Measurements from ENCODE around the gene LMAN2. TPM values are rescaled to one million over a fixed set of nuclear protein-coding genes. Genes with fewer than 3 reads are reported as not detected.

LMAN2 gene
- total RNA-seq, 1 donor: 115 TPM

DNA sequence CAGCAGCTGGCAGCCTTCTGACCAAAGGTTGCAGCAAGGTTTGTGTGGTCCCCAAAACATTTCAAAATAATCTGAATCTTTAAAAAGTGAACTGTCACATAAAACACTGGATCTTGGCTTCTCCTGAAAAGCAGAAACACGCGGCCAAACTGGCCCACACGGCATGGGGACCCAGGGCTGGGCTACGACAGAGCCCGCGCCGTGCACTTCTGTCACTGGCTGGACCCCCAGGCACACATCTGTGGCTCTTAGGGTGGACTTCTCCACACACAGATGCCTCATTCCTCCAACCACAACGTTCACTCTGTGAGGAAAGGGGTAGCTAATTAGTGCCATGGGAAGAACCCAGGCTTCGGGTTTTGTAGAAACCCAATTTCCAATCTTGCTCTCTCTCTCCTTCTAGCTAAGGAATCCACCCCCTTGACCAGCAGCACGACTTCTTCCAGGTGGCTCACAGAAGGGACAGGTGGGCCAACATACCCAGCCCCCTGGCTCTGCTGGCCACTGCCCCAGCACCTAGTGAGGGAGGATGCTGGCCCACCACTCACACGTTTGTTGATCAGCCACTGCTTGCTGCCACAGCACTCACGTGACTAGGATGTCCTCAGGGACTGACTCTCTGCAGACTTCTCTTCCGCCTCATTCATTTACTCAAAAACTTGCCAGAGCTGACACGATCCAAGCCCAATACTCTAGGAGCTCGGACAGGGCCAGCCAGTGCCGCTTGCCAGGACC lies 17.9 kb downstream of the LMAN2 start:
- Histone ChIP-seq H3K4me1 (ENCODE audit: insufficient read depth, low read length) (peaks cover 25% of the 10 kb centered on the region), H3K4me3 (ENCODE audit: low read length) (no peak overlapping the region), H3K27me3 (ENCODE audit: insufficient read depth, low read length) (no peaks in the 10 kb centered on the region), H3K9me3 (ENCODE audit: low read depth, low read length) (no peaks in the 10 kb centered on the region)

DNA sequence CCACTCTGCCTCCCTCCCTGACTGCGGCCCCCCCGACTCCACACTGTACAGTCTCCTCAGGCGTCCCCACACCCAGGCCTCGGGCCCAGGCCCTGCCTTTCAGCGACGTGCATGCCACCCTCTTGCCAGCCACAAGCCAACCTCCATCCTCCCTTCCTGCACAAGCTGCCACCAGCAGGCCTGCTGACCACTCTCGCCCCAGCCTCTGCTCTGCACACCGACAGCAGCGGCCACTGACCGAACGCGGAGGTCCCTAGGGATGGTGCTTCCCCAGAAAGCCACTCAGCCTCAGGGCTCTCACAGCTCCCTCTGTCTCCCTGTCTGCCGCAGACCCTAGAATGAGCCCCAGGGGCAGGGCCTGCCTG lies 18.6 kb downstream of the LMAN2 start:
- Histone ChIP-seq H3K9me3 (ENCODE audit: low read depth, low read length) (no peaks in the 10 kb centered on the region), H3K27me3 (ENCODE audit: insufficient read depth, low read length) (no peaks in the 10 kb centered on the region), H3K4me3 (ENCODE audit: low read length) (no peak overlapping the region), H3K4me1 (ENCODE audit: insufficient read depth, low read length) (peaks cover 21% of the 10 kb centered on the region)

GRCh38 chr5:177332031-177332895 lies 19.2 kb downstream of the LMAN2 start:
- Histone ChIP-seq H3K4me1 (ENCODE audit: insufficient read depth, low read length) (peaks cover 21% of the 10 kb centered on the region), H3K9me3 (ENCODE audit: low read depth, low read length) (no peaks in the 10 kb centered on the region), H3K4me3 (ENCODE audit: low read length) (no peak overlapping the region), H3K27me3 (ENCODE audit: insufficient read depth, low read length) (no peaks in the 10 kb centered on the region)

DNA sequence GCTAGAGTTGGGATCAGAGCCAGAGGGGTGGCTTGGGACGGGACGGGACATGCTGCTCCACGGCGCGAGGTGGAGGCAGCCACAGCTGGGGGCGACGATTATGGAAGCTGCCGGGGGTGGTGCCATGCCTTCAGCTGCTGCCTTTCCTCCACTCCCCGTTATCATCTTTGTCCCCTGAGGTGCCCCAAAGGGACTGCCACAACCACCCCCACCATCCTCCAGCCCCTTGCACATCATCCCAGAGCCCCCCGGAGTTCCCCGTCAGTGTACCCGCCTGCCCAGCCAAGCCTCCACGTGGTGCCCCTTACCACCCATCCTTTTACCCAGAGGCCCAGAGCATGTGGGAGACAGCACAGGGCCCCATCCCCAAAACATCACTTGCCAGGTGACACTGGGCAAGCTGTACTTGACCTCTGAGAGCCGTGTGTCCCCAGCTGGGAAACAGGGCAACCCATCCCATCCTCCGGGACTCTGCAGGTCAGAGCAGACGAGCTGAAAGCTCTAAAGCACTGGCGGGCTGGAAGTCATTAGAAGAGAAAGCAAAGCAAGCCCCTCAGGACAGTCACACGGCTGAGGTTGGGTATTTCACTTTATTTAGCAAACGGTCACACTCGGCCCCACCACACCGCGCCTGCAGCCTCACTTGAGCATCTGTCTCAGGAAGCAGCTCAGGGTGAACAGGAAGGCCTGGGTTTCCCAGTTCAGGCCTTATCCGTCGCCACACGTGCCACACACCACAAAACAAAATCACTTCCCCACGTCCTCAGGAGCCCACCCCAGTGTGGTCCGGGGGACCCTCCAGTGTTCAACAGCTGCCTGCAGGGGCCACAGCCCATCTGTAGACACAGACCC lies 20.3 kb downstream of the LMAN2 start:
- Histone ChIP-seq H3K27me3 (ENCODE audit: insufficient read depth, low read length) (no peaks in the 10 kb centered on the region), H3K9me3 (ENCODE audit: low read depth, low read length) (no peaks in the 10 kb centered on the region), H3K4me1 (ENCODE audit: insufficient read depth, low read length) (peaks cover 21% of the 10 kb centered on the region), H3K4me3 (ENCODE audit: low read length) (no peak overlapping the region)

GRCh38 chr5:177329883-177330282 lies 21.6 kb downstream of the LMAN2 start:
- H3K9me3 ChIP-seq (ENCODE audit: low read depth, low read length): no peaks in the 10 kb centered on the region
- H3K4me3 ChIP-seq (ENCODE audit: low read length): no peak overlapping the region
- peaks cover 21% of the 10 kb centered on the region for H3K4me1 ChIP-seq (ENCODE audit: insufficient read depth, low read length)
- H3K27me3 ChIP-seq (ENCODE audit: insufficient read depth, low read length): no peaks in the 10 kb centered on the region

DNA sequence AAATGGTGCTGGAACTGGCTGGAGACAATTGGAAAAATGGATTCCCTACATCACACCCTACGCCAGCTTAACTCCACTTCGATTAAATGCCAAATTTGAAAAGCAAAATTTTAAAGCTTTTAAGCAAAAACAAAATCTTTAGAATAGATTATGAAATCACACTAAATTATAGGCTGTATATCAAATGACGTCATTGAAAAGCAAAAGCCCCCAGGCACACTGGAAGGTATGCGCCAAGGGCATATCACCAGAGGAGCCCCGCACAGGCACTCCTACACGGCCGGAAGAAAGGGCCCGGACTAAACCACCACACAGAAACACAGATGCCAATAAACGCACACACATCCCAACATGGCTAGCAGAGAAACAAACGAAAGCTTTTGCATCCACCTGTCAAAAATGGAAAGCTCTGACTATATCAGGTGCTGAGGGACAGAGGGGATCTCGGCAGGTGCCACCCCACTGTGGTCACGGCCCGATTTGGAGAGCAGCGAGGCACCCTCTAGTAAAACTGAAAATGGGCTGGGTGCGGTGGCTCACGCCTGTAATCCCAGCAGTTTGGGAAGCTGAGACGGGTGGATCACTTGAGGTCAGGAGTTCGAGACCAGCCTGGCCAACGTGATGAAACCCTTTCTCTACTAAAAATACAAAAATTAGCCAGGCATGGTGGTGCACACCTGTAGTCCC lies 22.8 kb downstream of the LMAN2 start:
- Histone ChIP-seq H3K27me3 (ENCODE audit: insufficient read depth, low read length) (no peaks in the 10 kb centered on the region), H3K9me3 (ENCODE audit: low read depth, low read length) (no peaks in the 10 kb centered on the region), H3K4me1 (ENCODE audit: insufficient read depth, low read length) (peaks cover 28% of the 10 kb centered on the region), H3K4me3 (ENCODE audit: low read length) (no peak overlapping the region)

- Histone ChIP-seq H3K27me3 (ENCODE audit: insufficient read depth, low read length) (no peaks in the 10 kb centered on the region), H3K9me3 (ENCODE audit: low read depth, low read length) (no peaks in the 10 kb centered on the region), H3K4me1 (ENCODE audit: insufficient read depth, low read length) (peaks cover 28% of the 10 kb centered on the region), H3K4me3 (ENCODE audit: low read length) (no peak overlapping the region)
Measured at GRCh38 chr5:177327539-177328522, 23.6 kb downstream of the LMAN2 start.

DNA sequence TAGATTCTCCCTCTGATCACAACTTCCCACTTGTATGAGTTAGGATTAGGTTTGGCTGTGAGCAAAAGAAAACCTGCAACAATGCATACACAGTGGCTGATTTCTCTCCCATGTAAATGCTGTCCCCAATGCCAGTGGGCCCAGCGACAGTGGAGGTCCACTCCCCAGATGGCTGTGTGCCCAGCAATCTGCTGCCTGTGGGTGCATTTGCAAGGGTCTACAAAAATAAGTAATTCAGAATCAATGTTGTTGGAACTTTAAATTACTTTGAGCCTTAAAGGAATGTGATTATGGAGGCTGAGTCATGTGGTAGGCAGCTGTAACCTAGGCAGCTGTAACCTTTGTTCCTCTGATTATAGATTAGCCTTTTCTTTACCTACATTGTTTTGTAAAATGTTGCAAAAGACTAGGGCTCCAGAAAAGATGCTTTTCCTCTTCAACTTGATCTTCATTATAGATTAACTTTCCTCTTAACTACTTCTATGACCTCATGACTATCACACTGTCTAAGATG lies 25.5 kb downstream of the LMAN2 start:
- Histone ChIP-seq H3K27me3 (ENCODE audit: insufficient read depth, low read length) (no peaks in the 10 kb centered on the region), H3K4me3 (ENCODE audit: low read length) (no peak overlapping the region), H3K9me3 (ENCODE audit: low read depth, low read length) (no peaks in the 10 kb centered on the region), H3K4me1 (ENCODE audit: insufficient read depth, low read length) (peaks cover 15% of the 10 kb centered on the region)

DNA sequence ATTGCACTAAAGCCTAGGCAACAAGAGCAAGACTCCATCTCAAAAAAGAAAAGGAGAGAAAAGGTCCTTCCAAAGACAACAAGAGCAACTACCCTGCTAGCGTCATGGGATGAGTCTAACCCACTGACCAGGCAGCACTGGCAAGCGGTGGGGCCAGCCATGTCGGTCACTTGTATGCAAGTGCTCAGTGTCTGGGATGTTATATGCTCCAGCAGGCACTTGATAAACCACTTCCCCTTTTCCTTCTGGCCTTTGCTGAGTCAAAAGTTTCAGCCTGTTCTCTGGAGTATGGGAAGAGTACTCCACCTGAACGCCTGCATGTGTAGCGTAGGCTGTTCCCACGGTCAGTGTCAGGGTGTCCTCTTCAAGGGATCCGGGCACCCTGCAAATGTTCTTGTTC lies 30.6 kb downstream of the LMAN2 start:
- H3K4me1 ChIP-seq (ENCODE audit: insufficient read depth, low read length): peaks cover 34% of the 10 kb centered on the region
- H3K9me3 ChIP-seq (ENCODE audit: low read depth, low read length): no peaks in the 10 kb centered on the region
- H3K4me3 ChIP-seq (ENCODE audit: low read length): no peak overlapping the region
- H3K27me3 ChIP-seq (ENCODE audit: insufficient read depth, low read length): no peaks in the 10 kb centered on the region

GRCh38 chr5:177319913-177320588 lies 31.4 kb downstream of the LMAN2 start:
- Histone ChIP-seq H3K27me3 (ENCODE audit: insufficient read depth, low read length) (no peaks in the 10 kb centered on the region), H3K4me3 (ENCODE audit: low read length) (no peak overlapping the region), H3K9me3 (ENCODE audit: low read depth, low read length) (no peaks in the 10 kb centered on the region), H3K4me1 (ENCODE audit: insufficient read depth, low read length) (peaks cover 34% of the 10 kb centered on the region)

- no peaks in the 10 kb centered on the region for H3K9me3 ChIP-seq (ENCODE audit: low read depth, low read length)
- no peaks in the 10 kb centered on the region for H3K27me3 ChIP-seq (ENCODE audit: insufficient read depth, low read length)
- peaks cover 35% of the 10 kb centered on the region for H3K4me1 ChIP-seq (ENCODE audit: insufficient read depth, low read length)
- no peak overlapping the region for H3K4me3 ChIP-seq (ENCODE audit: low read length)
Measured at GRCh38 chr5:177317959-177318377, 33.5 kb downstream of the LMAN2 start.

DNA sequence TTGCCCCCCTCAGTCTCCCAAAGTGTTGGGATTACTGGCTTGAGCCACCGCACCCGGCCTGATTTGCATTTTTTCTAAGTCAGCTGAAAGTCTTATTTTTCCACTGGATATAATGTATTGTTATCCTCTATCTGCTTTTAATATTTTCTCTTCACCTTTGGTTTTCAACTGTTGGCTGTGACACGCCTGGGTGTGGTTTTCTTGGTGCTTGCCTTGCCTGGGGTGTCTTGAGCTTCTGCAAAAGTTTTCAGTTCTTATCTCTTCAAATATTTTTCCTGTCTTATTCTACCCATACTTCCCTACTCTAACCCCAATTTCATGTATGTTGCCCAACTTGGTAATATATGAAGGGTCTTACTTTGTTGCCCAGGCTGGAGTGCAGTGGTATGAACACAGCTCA lies 35.5 kb downstream of the LMAN2 start:
- H3K4me1 ChIP-seq (ENCODE audit: insufficient read depth, low read length): peaks cover 51% of the 10 kb centered on the region
- H3K4me3 ChIP-seq (ENCODE audit: low read length): no peak overlapping the region
- no peaks in the 10 kb centered on the region for H3K27me3 ChIP-seq (ENCODE audit: insufficient read depth, low read length)
- H3K9me3 ChIP-seq (ENCODE audit: low read depth, low read length): no peaks in the 10 kb centered on the region

DNA sequence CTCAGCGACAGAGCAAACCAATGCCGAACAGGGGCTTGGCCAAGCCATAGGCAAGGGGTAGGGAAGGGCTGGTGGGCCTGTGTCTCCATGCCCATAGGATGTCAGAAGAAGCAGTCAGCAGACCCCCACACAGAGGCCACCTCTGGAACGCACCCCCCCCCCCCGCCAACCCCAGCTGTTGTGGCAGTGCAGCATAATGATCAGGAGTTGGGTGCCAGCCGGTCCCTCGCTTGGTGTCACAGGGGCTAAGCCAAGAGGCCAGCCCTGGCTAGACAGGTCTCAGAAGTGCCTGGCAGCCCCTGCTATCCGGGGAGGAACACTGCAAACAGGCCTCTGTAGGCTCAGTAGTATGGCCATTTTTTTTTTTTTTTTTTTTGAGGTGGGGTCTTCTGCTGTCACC lies 36.1 kb downstream of the LMAN2 start:
- no peaks in the 10 kb centered on the region for H3K27me3 ChIP-seq (ENCODE audit: insufficient read depth, low read length)
- no peaks in the 10 kb centered on the region for H3K9me3 ChIP-seq (ENCODE audit: low read depth, low read length)
- H3K4me3 ChIP-seq (ENCODE audit: low read length): no peak overlapping the region
- peaks cover 51% of the 10 kb centered on the region for H3K4me1 ChIP-seq (ENCODE audit: insufficient read depth, low read length)

Measured in mononuclear cell (primary cell).